ENCODE measurements around the gene ADGRB2.

GRCh38 chr1:31789259-31790065, 25.3 kb upstream of the ADGRB2 start:
- TF ChIP-seq TAF1 (IDR thresholded peaks at IDR 0.05; ENCODE audit: borderline replicate concordance, low read depth, low read length), result no peak
- no peak for TF ChIP-seq POLR2A (IDR thresholded peaks at IDR 0.05; ENCODE audit: low read depth, low read length)
- TF ChIP-seq POLR2AphosphoS5 (IDR thresholded peaks at IDR 0.05; ENCODE audit: low read depth, low read length), result no peak

All from GM12892 (cell line).